LoVo (cell line): ENCODE measurements around the gene KNDC1.

Source experiments
- DNase-seq: peaks from one replicate; pipeline ENCODE4 v3.0.0-alpha.2; 2016; ENCODE audit warnings: low spot score

The KNDC1 gene

GRCh38 chr10:133243593-133243992 lies 83.6 kb downstream of the KNDC1 start:
- no peak for DNase-seq

GRCh38 chr10:133245439-133246235 lies 85.6 kb downstream of the KNDC1 start:
- peak; percentile 58 for DNase-seq

GRCh38 chr10:133246236-133246626 lies 86.2 kb downstream of the KNDC1 start:
- no peak for DNase-seq

GRCh38 chr10:133247681-133248333 lies 87.8 kb downstream of the KNDC1 start:
- DNase-seq = no peak

GRCh38 chr10:133248334-133248715 lies 88.3 kb downstream of the KNDC1 start:
- no peak for DNase-seq

- no peak for DNase-seq
Observed at GRCh38 chr10:133249094-133249780, 89.2 kb downstream of the KNDC1 start.

- DNase-seq = no peak
Observed at GRCh38 chr10:133249975-133250754, 90.1 kb downstream of the KNDC1 start.

DNA sequence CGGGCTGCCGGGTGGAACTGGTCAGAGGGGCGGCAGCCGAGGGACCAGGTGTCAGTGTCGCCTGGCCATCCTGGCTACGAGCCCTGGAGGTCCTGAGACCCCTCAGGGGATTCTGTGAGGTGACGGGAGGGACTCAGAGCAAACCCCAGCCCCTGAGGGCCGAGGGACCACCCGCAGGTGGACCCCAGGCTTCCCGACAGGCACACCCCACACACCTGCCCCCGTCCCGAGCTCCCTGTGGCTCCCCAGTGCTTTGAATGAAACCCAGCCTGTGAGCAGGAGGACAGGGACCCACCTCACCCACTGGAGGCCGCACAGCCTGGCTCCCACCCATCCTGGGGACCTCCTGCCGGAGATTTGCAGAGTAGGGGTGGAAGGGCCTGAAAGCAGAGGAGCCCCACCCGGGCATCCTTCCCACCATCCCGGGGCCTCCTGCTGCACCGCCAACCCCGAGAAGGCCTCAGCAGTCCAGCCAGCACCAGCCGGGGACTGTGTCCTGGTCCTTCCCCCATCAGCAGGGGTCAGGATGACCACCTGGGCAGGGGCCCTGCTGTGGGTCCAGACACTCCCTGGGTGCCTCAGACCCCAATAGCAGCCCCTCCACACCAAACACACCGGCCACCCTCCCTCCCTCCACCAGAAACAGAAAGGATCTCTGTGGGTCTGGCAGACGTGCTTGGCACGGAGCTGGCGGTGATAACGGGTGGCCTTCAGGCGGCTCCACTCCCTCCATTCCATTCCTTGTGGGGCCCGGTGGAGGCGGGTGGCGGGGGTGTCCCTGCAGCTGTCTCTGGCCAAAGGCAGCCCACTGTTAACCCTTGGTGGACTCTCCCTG lies 91.6 kb downstream of the KNDC1 start:
- no peak for DNase-seq

- DNase-seq = no peak
Observed at GRCh38 chr10:133252223-133252552, 92.2 kb downstream of the KNDC1 start.

DNA sequence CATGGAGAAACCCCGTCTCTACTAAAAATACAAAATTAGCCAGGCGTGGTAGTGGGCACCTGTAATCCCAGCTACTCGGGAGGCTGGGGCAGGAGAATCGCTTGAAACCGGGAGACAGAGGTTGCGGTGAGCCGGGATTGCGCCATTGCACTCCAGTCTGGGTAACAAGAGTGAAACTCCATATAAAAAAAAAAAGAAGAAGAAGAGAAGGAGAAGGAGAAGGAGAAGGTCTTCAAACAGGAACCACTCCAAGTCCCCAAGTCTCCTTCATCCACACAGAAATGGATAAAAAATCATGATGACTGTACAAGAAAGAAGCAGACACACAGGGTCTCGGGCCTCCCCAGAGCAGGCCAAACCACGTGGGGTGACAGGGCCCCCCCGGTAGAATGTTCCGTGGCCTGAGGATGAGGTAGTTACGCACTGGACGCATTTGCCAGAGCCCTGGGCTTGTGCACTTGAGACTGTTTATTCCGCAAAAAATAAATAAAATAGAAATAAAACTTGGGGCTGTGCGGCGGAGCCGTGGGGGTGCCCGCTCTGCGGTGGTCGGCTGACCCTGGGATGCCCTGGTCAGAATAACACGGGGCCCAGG lies 93.4 kb downstream of the KNDC1 start:
- DNase-seq = no peak

DNA sequence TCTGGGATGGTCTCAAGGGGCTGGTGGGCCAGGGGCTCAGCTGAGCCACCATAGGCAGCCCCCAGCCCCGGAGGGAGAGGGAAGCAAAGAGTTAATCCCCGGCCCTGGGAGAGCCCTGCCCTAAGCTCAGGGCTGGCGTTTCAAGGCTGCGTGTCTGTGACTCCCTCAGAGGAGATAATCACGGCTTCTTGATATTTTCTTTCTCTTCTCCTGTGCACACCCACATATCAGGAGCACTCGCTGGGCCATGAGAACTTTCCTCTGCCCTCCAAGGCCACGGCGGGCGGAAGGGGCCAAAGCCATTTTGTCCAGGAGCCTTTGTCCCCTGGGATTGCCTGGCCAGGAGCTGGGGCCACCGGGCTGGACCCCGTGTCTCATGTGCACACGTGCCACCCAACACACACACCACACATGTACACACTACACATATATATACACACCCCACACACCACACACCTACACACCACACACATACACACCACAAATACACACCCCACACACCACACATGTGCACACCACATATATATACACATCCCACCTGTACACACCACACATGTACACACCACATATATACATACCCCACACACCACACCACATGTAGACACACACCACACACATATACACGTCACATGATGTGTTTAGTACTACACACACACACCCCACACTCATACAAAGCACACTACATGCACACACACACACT lies 94.6 kb downstream of the KNDC1 start:
- no peak for DNase-seq

DNA sequence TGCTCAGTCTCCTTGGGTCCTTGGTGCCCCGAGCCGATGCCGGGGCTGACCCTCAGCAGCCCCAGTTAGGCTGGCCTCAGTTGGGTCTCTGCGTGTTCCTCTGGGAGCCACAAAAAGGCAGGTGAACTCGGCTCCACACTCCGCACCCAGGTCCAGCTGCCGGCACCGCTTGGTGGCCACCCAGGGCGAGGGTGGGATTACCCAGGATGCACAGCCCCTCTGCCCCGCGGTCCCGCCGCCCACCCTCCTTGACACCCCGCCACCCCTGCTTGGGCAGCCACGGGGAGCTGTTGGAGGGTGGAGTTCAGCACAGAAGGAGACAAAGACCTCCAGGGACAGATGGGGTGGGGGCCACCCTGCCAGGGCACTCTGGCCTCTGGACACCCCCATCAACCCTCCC lies 95.3 kb downstream of the KNDC1 start:
- no peak for DNase-seq

- DNase-seq = peak; percentile 52
Observed at GRCh38 chr10:133257489-133258065, 97.6 kb downstream of the KNDC1 start.

- DNase-seq = no peak
Observed at GRCh38 chr10:133258066-133258817, 98.2 kb downstream of the KNDC1 start.

DNA sequence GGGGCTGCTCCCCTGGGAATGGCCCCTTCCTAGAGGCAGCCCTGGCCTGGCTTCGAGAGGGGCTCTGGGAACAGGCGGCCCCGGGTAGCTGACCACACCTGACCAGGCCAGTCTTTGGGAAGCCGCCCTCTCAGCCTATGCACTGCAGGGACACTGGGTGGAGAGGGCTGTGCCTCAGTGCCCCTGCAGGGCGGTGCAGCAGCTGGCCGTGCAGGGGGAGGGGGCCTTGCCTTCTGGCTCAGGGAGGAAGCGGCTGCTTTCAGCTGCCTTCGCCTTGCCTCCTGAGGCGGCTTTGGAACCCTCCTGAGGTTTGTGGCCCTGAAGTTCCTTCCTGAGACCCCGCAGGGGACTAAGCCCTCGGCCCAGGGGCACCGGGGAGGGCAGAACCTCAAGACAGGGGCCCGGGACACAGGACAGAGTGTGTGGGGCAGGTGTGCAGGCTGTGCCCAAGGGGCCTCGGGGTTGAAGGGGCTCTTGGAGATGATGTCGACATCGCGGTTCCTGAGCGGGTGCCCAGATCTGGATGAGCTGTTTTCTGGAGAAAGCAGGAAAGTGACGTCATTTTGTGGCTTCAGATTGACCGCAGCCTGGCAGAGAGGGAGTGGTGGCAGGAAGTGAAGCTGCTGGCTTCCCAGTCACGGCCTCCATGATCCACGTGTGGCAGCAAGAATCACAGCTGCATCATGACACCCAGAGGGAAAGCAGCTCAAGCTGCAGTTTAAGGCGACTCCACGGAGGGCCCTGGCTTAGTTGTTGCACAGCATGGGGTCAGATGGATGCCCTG lies 99.0 kb downstream of the KNDC1 start:
- DNase-seq = peak; percentile 68

GRCh38 chr10:133259602-133259989 lies 99.6 kb downstream of the KNDC1 start:
- DNase-seq = no peak

GRCh38 chr10:133260895-133261725 lies 101.1 kb downstream of the KNDC1 start:
- peak; percentile 47 for DNase-seq
